HepG2 (cell line): ENCODE results near the gene GPR62. TPM values are rescaled to one million over a fixed set of nuclear protein-coding genes. Genes with fewer than 3 reads are reported as not detected.

Source experiments
- ATAC-seq: fragments of 200-7000 bp; cut with Tn5 transposase; 3 replicates; pipeline ENCODE4 v1.9.1; 2020; ENCODE audit warnings: mild to moderate bottlenecking, moderate library complexity
- BruUV-seq: library from RNA; stranded (reverse); fragments of 400-500 nt; replicated peaks from 2 replicates; lab custom pipeline; 2021; lab: Mats Ljungman, UMichigan
- CTCF ChIA-PET: fragments of 300-600 bp; formaldehyde crosslinking; extraction: SDS; loops from one replicate; lab custom pipeline; 2021; ENCODE audit warnings: low total read pairs, inconsistent platforms, low intra/inter-chr PET ratio; lab: Yijun Ruan, JAX
- POLR2A ChIA-PET: fragments of 350-600 bp; sonication (Branson Sonifier 250); formaldehyde crosslinking; loops from one replicate; lab custom pipeline; 2020; ENCODE audit warnings: antibody characterized with exemption, inconsistent platforms; lab: Yijun Ruan, JAX
- DNase-seq: peaks from one replicate; pipeline ENCODE4 v3.0.0-alpha.2; 2015; ENCODE audit warnings: low spot score
- FAIRE-seq: peaks from 3 replicates; lab custom pipeline; 2011; peaks lifted over from hg19 to GRCh38; lab: Jason Lieb, UNC
- H2AFZ ChIP-seq: one replicate; pipeline ENCODE4 v1.6.1; 2011; ENCODE audit warnings: low read length, inconsistent platforms
- H3K27ac ChIP-seq: fragments of 300-600 bp; 3 replicates; pipeline ENCODE4 v1.8.0; 2011; ENCODE audit warnings: mixed run types, mild to moderate bottlenecking, mixed read lengths, low read length, inconsistent platforms; ENCODE audit not compliant: insufficient read depth; ENCODE audit errors: extremely low read length
- H3K27me3 ChIP-seq, 2 experiments: fragments of 200-600 bp in 1 of 2; 2 replicates in 1 of 2; 3 replicates in 1 of 2; pipeline versions ENCODE4 v1.6.0 to v1.8.0; 2011; ENCODE audit warnings: low read length in 2 of 2, mild to moderate bottlenecking in 2 of 2, moderate library complexity in 2 of 2, inconsistent platforms in 1 of 2; ENCODE audit not compliant: insufficient read depth in 2 of 2, control insufficient read depth in 1 of 2
- H3K36me3 ChIP-seq, 2 experiments: fragments of 200-600 bp in 1 of 2; replicated peaks in 1 of 2; 2 replicates in 1 of 2; 3 replicates in 1 of 2; pipeline versions ENCODE4 v1.5.1 to v1.8.0; 2011; ENCODE audit warnings: low read length in 2 of 2, inconsistent platforms in 1 of 2; ENCODE audit not compliant: insufficient read depth in 2 of 2, control insufficient read depth in 1 of 2
- H3K4me1 ChIP-seq: 2 replicates; pipeline ENCODE4 v1.5.1; 2012; ENCODE audit warnings: low read length, inconsistent platforms; ENCODE audit not compliant: insufficient read depth
- H3K4me2 ChIP-seq: 2 replicates; pipeline ENCODE4 v1.6.0; 2011; ENCODE audit warnings: low read depth, low read length, inconsistent platforms
- H3K4me3 ChIP-seq, 3 experiments: fragments of 200-600 bp in 1 of 3; sonication (generic), shearing (Covaris generic) in 1 of 3; replicated peaks in 1 of 3; 2 replicates each; pipeline ENCODE4 v1.5.1; 2011 to 2016; ENCODE audit warnings: low read length in 3 of 3, inconsistent platforms in 2 of 3, low read depth in 2 of 3, mild to moderate bottlenecking in 2 of 3, control low read depth in 1 of 3, mixed read lengths in 1 of 3; ENCODE audit not compliant: insufficient read depth in 1 of 3
- H3K79me2 ChIP-seq: one replicate; pipeline ENCODE4 v1.6.1; 2011; ENCODE audit warnings: low read length, inconsistent platforms; ENCODE audit not compliant: insufficient read depth
- H3K9ac ChIP-seq: 2 replicates; pipeline ENCODE4 v1.6.0; 2011; ENCODE audit warnings: mild to moderate bottlenecking, low read depth, low read length, inconsistent platforms; ENCODE audit not compliant: insufficient read depth
- H3K9me3 ChIP-seq: 2 replicates; pipeline ENCODE4 v1.5.1; 2012; ENCODE audit warnings: mild to moderate bottlenecking, low read length
- H4K20me1 ChIP-seq: 2 replicates; pipeline ENCODE4 v1.6.0; 2011; ENCODE audit warnings: inconsistent platforms, mild to moderate bottlenecking, low read length, moderate library complexity; ENCODE audit not compliant: insufficient read depth
- CEBPG ChIP-seq: IDR thresholded peaks from 2 replicates; pipeline ENCODE4 v1.6.1; 2016
- CREM ChIP-seq, 2 experiments: sonication (generic) in 1 of 2; formaldehyde crosslinking in 1 of 2; IDR thresholded peaks; 2 replicates each; pipeline versions ENCODE4 v1.4.0 to v1.6.1; 2016 to 2020; ENCODE audit warnings: antibody characterized with exemption in 1 of 2, mild to moderate bottlenecking in 1 of 2, missing genetic modification reagents in 1 of 2
- NPAS2 ChIP-seq: sonication (generic); formaldehyde crosslinking; IDR thresholded peaks from 2 replicates; pipeline ENCODE4 v1.8.0; 2022; ENCODE audit warnings: mild to moderate bottlenecking, missing genetic modification reagents, borderline replicate concordance
- STAT6 ChIP-seq: sonication (generic); formaldehyde crosslinking; IDR thresholded peaks from 2 replicates; pipeline ENCODE4 v1.4.0; 2020; ENCODE audit warnings: missing genetic modification reagents, mild to moderate bottlenecking, borderline replicate concordance
- THYN1 ChIP-seq: sonication (generic); formaldehyde crosslinking; IDR thresholded peaks from 2 replicates; pipeline ENCODE4 v1.8.1; 2023; ENCODE audit warnings: low read depth, mild to moderate bottlenecking, moderate library complexity, missing genetic modification reagents, borderline replicate concordance
- ZFAT ChIP-seq: sonication (generic); formaldehyde crosslinking; conservative IDR thresholded peaks from 2 replicates; pipeline ENCODE4 v1.8.1; 2023; ENCODE audit warnings: missing genetic modification reagents, inconsistent platforms
- ZGPAT ChIP-seq: IDR thresholded peaks from 2 replicates; pipeline ENCODE4 v1.6.1; 2016; ENCODE audit warnings: mild to moderate bottlenecking
- ZNF747 ChIP-seq: sonication (generic); formaldehyde crosslinking; IDR thresholded peaks from 2 replicates; pipeline ENCODE4 v1.8.1; 2023; ENCODE audit warnings: missing genetic modification reagents, mild to moderate bottlenecking, borderline replicate concordance
- ZNF761 ChIP-seq: sonication (generic); formaldehyde crosslinking; conservative IDR thresholded peaks from 2 replicates; pipeline ENCODE4 v1.4.0; 2020; ENCODE audit warnings: mild to moderate bottlenecking, missing genetic modification reagents
- WGBS: methylation state at CpG from one replicate; pipeline ENCODE4 v1.1.6; 2017; ENCODE audit warnings: low lambda C conversion rate; 5-methylcytosine and 5-hydroxymethylcytosine counted together
- in situ Hi-C: cut with HindIII; loops from 2 replicates; pipeline ENCODE4 v1.10.0; 2017; ENCODE audit warnings: low pct_unique_long_range_greater_than_20kb; ENCODE audit not compliant: extremely low pct_ligation_motif_present
- intact Hi-C: fragments of 100-400 bp; cut with micrococcal nuclease; formaldehyde crosslinking; loops from one replicate; pipeline ENCODE4 v1.10.0; 2022; ENCODE audit not compliant: unreplicated experiment
- polyA plus RNA-seq, 8 experiments: library from polyadenylated mRNA; depleted of rRNA in 3 of 8; stranded (reverse) in 7 of 8; unstranded in 1 of 8; fragments of >200 nt; fragmentation: Illumina TruSeq in 4 of 8; extraction: Trizol in 4 of 8; gene quantifications; 2 replicates each; pipeline versions ENCODE4 v1.2.1 to v1.2.3, GENCODE V29; 2011 to 2016; ENCODE audit warnings: low read depth in 4 of 8, missing spikeins in 1 of 8, mixed read lengths in 1 of 8; ENCODE audit not compliant: insufficient read depth in 1 of 8
- total RNA-seq, 5 experiments: library from RNA; depleted of rRNA; stranded (reverse); fragments of >200 nt; fragmentation: Illumina TruSeq; extraction: Trizol; gene quantifications; 2 replicates each; pipeline ENCODE4 v1.2.3, GENCODE V29; 2016; ENCODE audit warnings: low read depth in 1 of 5

The GPR62 gene
- total and polyA plus RNA-seq, 2 of the 13 experiments (the other 11 are each of a cell fraction or from before 2014, with no cell fraction given) = not detected

GRCh38 chr3:51947215-51947900, 7.8 kb upstream of the GPR62 start:
- H3K27me3 ChIP-seq = no peaks in the 10 kb centered on the region
- BruUV-seq = no TSS peak
- ATAC-seq = no peak
- TF ChIP-seq ZNF761 = no peak
- TF ChIP-seq THYN1 (CRISPR knock-in tag) = no peak
- no peak for TF ChIP-seq CREM (IDR thresholded peaks at IDR 0.05)
- TF ChIP-seq CREM (CRISPR knock-in tag; IDR thresholded peaks at IDR 0.05) = no peak
- no peak for TF ChIP-seq ZFAT (CRISPR knock-in tag)
- no peak for TF ChIP-seq NPAS2 (CRISPR knock-in tag)
- no peak for TF ChIP-seq STAT6 (CRISPR knock-in tag)
- no peak for TF ChIP-seq ZGPAT (CRISPR knock-in tag)
- TF ChIP-seq ZNF747 = no peak
- TF ChIP-seq CEBPG (CRISPR knock-in tag) = no peak
- no peak overlapping the region for H3K9ac ChIP-seq
- intact Hi-C loops = no loop called here
- ChIA-PET CTCF (no interaction called here), POLR2A (interaction anchor here (0.7 kb wide), 1 partner anchor 15 kb away, joined by 3 read pairs; no protein-coding TSS in a partner anchor)
- in situ Hi-C loops = no loop called here
- FAIRE-seq = no peak
- no peak overlapping the region for H2AFZ ChIP-seq
- H3K4me2 ChIP-seq = no peak overlapping the region
- H3K79me2 ChIP-seq = no peaks in the 10 kb centered on the region
- no peaks in the 10 kb centered on the region for H4K20me1 ChIP-seq
- WGBS = 81% methylated on average over 12 of the region's 13 CpGs
- no peaks in the 10 kb centered on the region for H3K36me3 ChIP-seq
- H3K4me3 ChIP-seq = no peak overlapping the region
- no peak for DNase-seq
- no peaks in the 10 kb centered on the region for H3K9me3 ChIP-seq
- peaks cover 29% of the 10 kb centered on the region for H3K4me1 ChIP-seq
- no peak overlapping the region for H3K27ac ChIP-seq
